ENCODE data around the gene ART1.
"Not testable (repeated sequence)": the region's sequence is repeated elsewhere in the genome, so short reads cannot be mapped to it uniquely, and the experiment has no call there.

ART1 gene

DNA sequence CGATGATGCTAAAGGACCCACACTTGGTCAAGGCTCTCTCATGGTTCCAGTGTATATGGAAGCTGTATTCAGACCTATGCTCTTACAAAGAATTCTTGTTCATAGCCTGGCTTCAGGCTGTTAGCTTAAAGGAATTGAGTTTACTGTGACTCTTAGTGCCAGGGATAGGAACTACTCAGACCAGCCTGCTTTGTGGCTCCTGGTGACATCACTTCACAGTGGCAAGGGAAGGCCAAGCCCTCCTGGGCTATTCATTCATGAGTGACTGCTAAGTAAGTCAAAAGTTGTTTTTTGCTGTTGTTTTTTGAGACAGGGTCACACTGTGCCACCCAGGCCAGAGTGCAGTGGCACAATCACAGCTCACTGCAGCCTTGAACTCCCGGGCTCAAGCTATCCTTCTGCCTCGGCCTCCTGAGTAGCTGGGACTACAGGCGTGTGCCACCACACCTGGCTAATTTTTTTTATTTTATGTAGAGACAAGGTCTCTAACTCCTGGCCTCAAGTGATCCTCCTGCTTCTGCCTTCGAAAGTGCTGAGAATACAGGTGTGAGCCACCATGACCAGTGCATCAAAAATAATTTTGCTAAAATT is 12.8 kb upstream of the ART1 start:
- no peak for DNase-seq (ENCODE audit: low spot score)

DNA sequence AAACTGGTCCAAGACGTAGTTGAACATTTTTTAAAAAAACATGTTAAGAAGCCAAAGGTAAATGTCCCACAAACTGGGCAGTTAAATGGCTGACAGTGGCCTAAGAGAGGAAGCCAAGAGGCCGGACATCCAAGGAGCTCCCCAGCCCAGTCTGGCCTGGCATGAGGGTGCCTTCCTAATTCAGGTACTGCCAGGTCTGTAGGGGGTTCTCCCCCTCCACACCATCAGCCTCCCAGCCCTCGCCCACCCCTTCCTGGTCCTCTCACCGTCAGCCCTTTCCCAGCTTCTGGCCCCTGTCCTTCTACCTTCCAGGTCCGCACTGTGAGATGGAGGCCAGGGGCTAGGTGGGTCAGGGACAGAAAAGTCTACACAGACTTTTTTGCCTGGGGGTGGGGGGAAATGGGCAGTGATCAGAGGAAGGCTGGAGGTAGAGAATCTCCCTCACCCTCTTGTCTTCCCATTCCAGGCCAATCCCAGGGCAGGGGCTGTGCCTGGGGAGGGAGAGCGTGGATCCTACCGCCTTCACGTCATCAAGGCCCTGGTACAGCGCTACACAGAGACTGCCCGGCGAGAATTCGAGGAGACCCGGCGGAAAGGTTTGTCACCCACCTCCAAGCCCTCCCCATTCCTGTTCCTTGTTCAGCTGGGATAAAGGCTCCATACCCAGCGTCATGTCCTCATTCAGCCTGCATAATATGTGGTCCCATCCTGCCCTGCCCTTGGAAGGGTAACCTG is 9.1 kb upstream of the ART1 start:
- DNase-seq (ENCODE audit: low spot score), result no peak

DNA sequence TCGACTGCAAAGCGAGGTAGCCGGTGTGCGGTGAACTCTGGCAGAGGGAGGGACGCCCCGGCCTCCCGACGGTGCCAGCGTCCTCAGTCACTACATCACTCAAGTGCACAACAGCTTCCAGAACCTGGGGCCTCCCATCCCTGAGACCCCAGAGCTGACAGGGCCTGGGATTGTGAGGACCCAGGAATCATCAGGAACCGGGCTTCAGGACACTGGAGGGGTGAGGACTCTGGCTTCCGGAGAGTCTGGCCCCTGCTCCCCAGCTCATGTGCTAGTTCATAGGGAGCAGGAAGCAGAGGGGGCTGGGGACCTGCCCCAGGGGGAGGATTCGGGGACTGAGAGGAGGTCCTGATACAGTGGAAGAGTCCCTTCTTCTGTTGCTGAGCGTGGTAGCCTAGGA is 7.7 kb upstream of the ART1 start:
- DNase-seq (ENCODE audit: low spot score), result no peak

DNA sequence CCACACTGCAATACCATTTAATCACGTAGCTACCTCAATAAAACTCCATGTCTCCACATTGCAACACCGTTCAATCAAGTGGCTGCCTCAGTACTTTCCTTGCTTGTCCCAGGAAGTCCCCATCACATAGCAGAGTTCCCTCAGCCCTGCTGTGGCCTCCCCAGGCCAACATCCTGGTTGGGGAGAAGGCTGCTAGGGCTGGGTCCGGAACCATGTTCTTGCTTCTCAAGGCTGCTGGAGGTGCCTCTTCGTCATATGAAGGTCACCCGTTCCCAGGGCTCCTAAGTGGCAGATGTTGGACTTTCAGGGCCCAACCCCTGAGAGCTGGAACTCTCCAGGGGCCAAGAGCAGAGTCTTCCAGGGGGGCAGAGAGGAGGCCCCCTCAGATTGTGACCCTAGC is 6.4 kb upstream of the ART1 start:
- DNase-seq (ENCODE audit: low spot score), result no peak

DNA sequence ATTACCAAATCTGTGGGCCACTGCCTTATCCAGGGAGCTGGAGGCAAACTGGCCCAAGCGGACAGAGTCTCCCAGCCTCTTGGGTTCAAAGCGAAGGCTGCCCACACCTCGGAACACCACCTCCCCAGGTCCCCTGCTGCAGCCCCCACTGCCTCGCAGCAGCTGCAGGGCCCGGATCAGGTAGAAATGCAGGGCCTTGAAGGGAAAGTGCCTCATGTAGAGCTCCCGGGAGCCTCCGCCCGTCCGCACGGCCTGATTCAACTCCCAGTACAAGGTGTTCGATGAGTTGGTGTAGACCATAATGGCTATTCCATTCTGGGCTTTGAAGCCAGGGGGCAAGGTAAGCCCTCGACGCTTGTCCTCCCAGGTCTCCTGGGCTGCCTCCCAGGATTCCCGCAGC is 5.1 kb upstream of the ART1 start:
- no peak for DNase-seq (ENCODE audit: low spot score)

DNA sequence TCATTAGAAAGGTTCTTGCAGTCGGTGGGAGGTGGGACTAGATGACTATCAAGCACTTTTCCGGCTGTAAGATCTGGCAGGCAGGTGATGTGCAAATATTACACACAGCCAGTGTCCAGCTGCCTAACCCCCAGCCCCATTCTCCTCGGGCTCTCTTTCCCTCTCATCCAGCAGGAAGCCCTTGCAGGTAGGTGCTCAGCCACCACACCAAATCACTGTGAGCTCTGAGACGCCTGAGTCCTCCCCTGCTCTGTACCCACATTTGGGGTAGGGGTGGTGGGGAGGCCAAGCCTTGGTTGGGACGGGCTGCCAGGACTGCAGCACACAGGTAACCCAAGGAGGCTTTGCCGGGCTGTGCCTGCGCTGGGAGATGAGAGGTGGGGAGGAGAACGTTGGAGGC is 3.7 kb upstream of the ART1 start:
- DNase-seq (ENCODE audit: low spot score), result no peak

DNA sequence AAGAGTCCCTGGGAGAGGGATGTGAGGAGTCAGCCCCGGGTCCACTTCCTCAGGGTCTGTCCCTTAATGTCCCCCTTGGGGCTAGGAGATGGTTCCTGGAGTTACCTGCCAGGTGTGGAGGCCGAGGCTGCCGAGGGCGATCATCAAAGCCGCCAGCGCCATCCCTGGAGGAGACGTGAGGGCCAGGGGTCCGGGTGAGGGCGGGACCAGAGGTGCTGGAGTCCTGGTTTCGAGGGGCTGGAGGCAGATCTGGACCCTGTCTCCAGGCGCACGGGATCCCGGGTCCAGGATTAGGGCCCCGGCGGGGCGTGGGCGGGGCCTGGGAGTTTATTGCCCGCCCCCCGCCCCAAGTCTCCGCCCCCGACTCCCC is 3.2 kb upstream of the ART1 start, which contains the start of gene ART5:
ART5 (minus strand) TSS at position 292 of the 370 bp plus-strand sequence; CDS start at position 162, 130 bp downstream.
- no peak for DNase-seq (ENCODE audit: low spot score)

DNA sequence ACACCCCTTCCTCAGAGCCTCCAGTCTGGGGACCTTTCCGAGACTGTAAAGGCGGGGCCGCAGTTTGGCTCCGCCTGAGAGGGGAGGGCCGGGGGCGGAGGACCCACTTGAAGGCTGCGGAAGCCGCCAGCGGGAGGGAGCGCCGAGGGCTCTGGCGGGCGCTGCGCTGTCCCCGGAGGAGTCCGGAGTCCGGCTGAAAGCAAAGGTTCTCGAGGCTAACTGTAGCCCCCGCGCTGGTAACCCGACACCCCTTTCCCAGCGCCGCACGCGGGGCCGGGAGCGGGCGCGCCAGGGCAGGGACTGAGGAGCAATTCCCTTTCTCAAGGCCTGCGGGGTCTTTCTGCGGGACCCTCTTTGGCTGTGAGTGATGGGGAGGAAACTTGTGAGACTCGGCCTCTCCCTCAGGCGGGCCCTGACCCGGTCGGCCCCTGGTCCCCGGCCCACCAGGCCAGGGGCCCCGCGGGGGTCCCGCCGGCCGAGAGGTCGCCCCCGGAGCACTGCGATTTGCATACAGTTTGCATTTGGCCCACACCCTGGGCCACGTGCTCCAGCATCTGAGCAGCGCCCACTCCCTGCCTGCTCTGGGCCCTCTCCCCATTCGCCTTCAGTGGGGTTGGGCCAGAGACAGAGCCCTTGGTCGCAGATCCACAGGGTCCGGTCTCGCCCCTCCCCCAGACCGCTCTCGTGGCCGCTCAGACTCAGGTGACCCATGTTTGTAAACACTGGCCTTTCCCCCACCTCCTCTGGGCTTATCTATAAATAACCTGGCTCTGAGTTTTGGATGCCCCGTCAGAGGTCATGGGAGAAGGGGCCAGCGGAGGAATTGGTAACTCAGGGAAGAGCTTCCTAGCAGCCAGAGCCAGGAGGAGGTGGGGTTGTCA is 2.6 kb upstream of the ART1 start:
- DNase-seq (ENCODE audit: low spot score), result no peak

DNA sequence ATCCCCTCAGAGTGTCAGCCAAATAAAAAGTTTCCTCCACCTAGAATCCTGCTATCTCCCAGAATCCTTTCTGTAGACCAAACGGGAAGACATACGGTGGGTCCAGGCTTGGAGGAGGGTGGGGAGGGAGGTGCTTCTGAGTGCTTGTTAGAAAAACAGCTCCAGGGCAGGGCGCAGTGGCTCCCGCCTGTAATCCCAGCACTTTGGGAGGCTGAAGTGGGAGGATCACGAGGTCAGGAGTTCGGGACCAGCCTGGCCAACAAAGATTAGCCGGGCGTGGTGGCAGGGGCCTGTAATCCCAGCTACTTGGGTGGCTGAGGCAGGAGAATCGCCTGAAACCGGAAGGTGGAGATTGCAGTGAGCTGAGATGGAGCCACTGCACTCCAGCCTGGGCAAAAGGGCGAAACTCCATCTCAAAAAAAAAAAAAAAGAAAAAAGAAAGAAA is 1.8 kb upstream of the ART1 start:
- DNase-seq (ENCODE audit: low spot score), result not testable (repeated sequence)

DNA sequence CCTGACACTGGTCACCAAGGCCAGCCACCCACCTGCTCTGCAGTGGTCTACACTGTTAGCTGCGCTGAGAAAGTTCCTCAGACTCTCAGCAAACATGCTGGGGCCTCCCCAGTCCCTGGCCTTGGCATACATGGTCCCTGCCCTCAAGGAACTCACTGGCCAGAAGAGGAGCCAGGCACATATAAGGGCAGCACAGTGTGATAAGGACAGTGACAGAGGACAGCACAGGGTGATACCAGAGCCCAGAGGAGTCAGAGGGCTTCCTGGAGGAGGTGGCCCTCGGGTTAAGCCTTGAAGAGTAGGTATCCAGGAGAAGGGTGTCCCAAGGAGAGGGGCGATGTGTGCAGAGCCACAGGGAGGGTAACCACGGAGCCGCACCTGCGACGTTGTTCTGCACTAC is 624 bp downstream of the ART1 start:
- no peak for DNase-seq (ENCODE audit: low spot score)

DNA sequence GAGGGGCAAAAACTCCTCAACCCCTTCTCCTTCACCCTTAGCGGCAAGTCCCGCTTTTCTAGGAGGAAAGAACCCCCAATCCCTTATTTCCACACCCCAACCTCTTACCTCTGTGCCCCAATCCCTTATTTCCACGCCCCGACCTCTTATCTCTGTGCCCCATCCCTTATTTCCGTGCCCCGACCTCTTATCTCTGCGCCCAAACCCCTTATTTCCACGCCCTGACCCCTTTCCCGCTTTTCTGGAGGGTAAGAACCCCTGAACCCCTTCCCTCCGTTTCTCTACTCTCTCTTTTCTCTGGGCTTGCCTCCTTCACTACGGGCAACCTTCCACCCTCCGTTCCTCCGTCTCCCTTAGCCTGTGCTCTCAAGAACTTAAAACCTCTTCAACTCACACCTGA is 3.9 kb downstream of the ART1 start:
- not testable (repeated sequence) for DNase-seq (ENCODE audit: low spot score)

DNA sequence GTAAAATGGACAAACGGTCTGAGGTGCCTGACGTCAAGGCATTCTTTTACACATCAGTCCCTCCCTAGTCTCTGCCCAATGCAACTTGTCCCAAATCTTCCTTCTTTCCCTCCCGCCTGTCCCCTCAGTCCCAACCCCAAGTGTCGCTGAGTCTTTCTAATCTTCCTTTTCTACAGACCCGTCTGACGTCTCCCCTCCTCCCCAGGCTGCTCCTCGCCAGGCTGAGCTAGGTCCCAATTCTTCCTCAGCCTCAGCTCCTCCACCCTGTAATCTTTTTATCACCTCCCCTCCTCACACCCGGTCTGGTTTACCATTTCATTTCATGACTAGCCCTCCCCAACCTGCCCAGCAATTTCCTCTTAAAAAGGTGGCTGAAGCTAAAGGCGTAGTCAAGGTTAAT is 4.4 kb downstream of the ART1 start:
- DNase-seq (ENCODE audit: low spot score), result not testable (repeated sequence)

DNA sequence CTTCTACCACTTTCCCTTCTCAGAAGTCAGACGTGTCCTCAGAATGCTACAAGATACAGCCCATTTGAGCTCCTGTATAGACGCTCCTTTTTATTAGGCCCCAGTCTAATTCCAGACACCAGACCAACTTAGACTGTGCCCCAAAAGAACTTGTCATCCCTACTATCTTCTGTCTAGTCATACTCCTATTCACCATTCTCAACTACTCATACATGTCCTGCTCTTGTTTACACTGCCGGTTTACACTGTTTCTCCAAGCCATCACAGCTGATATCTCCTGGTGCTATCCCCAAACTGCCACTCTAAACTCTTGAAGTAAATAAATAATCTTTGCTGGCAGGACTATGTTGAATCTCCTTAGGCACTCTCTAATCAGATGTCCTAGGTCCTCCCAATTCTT is 7.6 kb downstream of the ART1 start:
- DNase-seq (ENCODE audit: low spot score), result not testable (repeated sequence)

DNA sequence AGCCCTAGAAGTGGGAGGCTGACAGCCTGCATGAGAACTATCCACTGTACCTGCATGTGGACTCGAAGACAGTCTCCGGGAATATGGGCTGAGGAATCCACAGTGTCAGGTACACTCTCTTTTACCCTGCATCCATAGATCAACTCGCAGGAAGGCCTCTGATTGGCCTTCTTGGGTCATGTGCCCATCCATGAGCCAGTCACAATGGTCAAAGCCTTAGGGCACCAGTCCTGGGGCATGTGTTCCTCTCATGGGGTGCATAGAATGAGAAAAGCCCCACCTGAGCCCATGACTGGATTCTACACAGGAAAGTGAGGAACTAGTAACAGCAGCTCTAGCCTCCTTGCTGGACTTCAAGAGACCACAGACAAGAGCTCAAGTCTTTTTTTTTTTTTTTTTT is 10.6 kb downstream of the ART1 start:
- no peak for DNase-seq (ENCODE audit: low spot score)

DNA sequence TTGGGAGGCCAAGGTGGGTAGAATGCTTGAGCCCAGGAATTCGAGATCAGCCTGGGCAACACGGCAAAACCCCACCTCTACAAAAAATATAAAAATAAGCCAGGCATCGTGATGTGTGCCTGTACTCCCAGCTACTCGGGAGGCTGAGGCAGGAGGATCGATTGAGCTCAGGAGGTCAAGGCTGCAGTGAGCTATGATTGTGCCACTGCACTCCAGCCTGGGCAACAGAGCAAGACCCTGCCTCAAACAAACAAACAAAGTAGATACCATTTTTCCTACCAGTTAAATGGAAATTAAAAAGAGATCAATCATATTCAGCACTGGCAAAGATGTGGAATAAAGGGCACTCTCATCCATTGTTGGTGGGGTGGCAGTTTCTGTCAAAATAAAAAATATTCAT is 12.4 kb downstream of the ART1 start:
- DNase-seq (ENCODE audit: low spot score), result not testable (repeated sequence)

DNA sequence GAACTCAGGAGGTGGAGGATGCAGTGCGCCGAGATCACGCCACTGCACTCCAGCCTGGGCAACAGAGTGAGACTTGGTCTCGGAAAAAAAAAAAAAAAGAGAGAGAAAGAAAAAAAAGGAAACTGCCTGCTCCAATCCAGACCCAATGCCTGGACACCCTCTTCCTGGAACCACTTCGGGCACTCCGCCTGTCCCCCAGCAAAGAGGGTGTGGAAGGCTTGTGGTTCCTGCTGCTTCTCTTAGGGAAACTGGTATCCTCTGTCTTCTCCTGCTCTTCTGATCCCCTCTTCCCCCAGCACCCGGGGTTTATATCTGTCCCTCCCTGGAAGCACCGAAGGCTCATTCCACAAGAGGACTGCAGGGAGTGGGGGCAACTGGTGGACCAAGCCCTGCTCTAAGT is 13.3 kb downstream of the ART1 start:
- no peak for DNase-seq (ENCODE audit: low spot score)

DNA sequence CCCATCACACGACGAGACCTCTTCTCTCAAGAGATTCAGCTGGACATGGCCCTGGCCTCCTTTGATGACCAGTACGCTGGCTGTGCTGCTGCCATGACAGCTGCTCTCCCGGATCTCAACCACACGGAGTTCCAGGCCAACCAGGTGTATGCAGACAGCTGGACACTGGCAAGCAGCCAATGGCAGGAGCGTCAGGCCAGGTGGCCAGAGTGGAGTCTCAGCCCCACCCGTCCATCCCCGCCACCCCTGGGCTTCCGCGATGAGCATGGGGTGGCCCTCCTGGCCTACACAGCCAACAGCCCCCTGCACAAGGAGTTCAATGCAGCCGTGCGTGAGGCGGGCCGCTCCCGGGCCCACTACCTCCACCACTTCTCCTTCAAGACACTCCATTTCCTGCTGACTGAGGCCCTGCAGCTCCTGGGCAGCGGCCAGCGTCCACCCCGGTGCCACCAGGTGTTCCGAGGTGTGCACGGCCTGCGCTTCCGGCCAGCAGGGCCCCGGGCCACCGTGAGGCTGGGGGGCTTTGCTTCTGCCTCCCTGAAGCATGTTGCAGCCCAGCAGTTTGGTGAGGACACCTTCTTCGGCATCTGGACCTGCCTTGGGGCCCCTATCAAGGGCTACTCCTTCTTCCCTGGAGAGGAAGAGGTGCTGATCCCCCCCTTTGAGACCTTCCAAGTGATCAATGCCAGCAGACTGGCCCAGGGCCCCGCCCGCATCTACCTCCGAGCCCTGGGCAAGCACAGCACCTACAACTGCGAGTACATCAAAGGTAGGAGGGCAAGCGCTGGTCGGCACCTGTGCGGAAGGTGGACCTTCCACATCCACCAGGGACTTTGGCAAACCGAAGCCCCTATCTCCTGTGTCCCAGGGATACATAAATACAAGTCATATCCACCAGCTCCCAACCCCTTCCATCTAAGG is 14.9 kb downstream of the ART1 start:
- no peak for DNase-seq (ENCODE audit: low spot score)

DNA sequence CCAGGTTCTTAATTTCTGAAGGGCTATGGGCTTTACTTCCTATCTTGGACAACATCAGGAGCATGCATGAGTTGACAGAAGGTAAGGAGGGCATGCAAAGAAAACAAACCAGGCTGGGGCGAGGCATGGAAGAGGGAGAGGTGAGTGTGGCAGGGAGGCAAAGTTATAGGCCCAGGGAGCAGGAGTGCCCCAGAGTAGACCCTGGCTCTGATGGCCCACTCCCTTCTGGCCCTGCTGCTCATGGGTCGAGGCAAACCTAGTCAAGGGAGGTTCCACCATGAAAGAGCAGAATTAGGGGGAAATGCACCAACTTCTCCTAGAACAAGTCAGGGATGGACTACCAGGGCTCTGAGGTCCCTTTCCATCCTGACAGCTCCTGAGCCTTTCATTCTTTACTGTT is 16.0 kb downstream of the ART1 start:
- DNase-seq (ENCODE audit: low spot score), result no peak

DNA sequence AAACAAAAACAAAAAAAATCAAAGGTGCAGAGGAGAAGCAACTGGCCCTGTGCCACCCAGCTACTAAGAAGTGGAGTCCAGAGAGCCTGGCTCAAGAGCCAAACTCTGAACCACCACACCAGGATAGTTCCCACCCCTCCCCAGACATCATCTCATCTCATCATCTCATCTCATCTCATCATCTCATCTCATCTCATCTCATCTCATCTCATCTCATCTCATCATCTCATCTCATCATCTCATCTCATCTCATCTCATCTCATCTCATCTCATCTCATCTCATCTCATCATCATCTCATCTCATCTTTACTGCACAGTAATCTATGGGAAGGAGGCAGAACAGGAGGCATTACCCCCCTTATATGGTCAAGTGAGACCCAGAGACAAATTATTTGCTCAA is 17.9 kb downstream of the ART1 start:
- no peak for DNase-seq (ENCODE audit: low spot score)

DNA sequence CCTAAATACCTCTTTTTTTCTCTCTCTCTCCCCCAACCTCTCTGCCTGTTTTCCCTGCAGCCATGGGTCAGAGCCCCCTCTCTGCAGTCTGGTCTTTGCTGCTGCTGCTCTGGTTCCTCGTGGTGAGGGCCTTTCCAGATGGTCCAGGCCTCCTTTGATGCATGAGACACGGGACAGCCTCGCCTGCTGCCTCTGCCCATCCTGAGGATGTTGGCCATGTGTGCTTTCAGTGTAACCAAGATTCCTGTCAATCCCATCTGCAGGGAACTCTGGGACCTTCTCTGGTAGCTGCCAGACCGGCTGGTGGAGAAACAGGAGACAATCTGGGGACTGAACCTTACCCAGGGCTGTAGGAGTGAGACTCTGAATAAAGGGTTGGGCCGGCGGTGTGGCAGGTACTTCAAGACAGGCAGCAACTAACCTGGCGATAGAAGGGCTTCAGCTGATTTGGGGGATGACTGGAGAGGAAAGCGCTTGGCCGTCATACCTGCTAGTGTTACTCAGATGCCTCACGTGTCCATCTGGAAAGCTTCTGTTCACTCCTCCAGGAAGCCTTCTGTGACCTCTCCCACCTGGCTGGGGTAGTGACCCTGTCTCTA is 19.2 kb downstream of the ART1 start:
- no peak for DNase-seq (ENCODE audit: low spot score)

DNA sequence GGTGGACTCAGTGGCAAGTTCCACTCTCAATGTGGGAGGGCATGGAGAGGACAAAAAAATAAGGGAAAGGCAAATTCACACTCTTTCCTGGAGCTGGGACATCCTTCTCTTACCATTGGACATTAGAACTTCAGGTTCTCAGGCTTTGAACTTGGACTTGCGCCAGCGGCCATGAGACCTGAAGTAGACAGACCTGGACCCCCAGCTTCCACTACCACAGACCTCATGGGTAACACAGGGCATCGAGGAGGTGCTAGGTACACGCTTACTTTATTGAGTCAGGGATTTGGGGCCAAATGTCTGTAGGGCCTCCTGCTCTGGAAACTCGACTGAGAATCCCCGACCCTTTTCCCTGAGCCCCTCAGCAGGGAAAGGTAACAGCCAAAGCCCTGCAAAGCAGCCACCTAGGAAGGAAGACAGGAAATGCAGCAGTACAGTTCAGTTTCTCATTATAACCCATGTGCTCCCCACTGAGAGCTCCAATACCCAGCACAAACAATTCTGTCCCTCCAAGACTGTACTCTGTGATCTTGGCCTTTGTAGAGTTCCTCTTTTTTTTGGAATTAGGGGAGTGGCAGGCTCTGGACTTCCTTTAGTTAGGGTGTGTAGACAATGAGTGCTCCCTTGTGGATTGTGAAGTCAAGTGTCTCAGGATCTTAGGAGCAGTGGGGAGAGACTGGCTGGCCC is 20.6 kb downstream of the ART1 start:
- no peak for DNase-seq (ENCODE audit: low spot score)

All from putamen (tissue), 1 donor.